ENCODE measurements around the gene SNF8.

- TF ChIP-seq POLR2A (IDR thresholded peaks at IDR 0.05) (no peak), CTCF (IDR thresholded peaks at IDR 0.05) (no peak), POLR2AphosphoS5 (IDR thresholded peaks at IDR 0.05) (no peak), EP300 (IDR thresholded peaks at IDR 0.05) (no peak)
Observed at GRCh38 chr17:48970865-48971687, 26.4 kb upstream of the SNF8 start.

All from suprapubic skin (tissue), 4 donors.